Lung microvascular endothelial cell (primary cell): ENCODE data around the gene PSMA6. TPM values are rescaled to one million over a fixed set of nuclear protein-coding genes. Genes with fewer than 3 reads are reported as not detected.
"Not testable (repeated sequence)": the region's sequence is repeated elsewhere in the genome, so short reads cannot be mapped to it uniquely, and the experiment has no call there.

Source experiments
- DNase-seq, 2 donors: peaks; one replicate each; pipeline versions ENCODE4 v3.0.0 to v3.0.0-alpha.2; 2010; ENCODE audit warnings: low read depth in 2 of 2
- total RNA-seq: library from RNA; depleted of rRNA; stranded (reverse); fragments of >200 nt; gene quantifications from 2 replicates; pipeline ENCODE4 v1.2.1, GENCODE V29; 2014

Gene PSMA6
- total RNA-seq, 1 donor from 2014 or later: 191 TPM

DNA sequence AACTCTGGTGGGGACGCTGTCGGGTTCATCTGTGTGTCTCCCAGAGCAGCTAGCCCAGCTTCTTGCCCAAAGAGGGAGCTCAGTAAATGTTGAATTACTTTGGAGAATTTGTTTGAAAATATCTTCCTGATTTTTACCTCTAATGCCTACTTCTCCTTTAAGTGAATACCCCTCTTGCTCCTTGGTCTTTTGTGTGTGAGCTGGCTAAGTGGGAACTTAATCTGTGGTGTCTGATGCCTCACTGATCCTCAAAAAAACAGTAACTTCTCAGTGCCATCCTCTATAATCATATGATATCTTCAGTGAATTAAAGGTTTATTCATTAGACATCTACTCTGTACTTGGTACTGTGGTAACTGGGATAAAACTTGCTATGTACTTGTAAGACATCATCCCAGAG is 7.7 kb upstream of the PSMA6 start:
- DNase-seq: no peak

DNA sequence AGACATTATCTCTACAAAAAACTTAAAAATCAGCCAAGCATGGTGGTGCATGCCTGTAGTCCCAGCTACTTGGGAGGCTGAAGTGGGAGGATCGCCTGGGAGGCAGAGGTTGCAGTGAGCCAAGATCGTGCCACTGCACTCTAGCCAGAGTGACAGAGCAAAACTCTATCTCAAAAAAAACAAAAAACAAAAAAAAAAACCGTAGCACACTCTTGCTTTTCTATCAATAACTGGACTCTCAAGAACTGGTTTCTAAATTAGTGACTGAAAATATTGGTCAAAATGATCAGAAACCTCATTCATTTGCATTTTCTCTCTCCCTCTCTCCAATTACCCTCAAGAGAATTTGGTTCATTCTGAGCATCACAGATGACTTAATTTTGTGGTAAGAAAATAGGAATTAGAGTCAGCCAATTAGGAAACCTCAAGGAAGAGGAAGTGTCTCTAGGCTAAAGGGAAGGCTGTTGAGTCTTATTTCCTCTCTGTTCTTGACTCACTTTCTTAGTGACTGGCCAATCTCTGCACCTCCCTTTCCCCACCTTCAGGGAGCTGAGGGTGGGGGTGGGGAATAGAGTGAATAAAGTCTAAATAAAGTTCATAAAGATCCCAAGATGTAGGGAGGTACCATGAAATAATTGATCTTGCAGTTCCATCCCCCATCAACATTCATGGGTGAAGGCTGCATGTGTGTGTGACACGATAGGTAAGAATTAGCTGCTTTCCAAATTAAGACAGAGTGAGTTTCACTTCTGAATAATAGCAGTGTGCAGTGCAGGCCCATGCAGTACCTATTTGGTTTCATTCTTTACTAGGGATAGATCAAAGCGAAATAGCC is 6.8 kb upstream of the PSMA6 start:
- peak in 1 of 2 donors; percentile 71 for DNase-seq

DNA sequence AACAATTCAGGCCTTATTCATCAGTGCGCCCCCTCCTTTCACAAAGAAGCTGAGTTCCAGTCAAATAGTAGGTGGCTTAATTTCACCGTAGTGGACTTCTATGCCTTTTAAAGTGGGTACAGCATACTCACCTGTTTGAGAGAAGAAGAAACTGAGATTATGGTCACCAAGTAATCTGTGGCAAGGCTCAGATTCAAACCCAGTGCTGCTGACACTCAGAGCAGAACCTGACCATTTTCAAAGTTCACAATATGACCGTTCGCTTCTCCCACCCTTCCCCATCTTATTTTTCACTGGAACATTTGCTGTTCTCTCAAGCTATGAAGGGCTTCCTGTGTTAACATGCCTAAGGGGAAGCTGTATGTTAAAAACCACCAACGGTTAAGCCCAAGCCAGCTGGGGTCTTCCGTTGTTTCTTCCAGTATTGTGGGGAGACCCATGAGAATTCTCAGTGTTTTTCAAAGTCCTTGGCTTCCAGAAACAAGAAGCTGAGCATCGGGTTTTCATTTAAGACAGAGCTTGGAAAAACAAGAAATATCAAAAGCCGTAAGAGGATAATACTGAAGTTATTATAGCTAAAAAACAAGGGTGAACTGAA is 6.1 kb upstream of the PSMA6 start:
- DNase-seq: no peak

DNA sequence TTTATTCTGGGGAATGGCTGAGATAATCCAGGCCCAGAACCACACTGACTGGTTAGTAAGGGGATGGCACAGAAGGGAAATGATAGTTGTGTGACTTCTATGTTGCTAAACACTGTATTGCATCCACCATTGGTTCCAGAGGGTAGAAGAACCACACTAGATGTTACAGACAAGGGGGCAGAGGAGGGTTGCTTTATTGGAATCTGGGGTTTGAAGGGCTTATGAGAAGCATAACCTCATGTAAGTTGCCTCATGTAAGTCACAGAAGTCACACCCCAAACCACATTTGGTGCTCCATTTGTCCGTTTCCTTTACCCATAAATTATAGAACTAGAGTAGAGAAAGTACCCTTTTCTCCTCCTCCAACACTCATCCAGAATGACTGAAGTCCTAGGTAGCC is 5.5 kb upstream of the PSMA6 start:
- DNase-seq: no peak

DNA sequence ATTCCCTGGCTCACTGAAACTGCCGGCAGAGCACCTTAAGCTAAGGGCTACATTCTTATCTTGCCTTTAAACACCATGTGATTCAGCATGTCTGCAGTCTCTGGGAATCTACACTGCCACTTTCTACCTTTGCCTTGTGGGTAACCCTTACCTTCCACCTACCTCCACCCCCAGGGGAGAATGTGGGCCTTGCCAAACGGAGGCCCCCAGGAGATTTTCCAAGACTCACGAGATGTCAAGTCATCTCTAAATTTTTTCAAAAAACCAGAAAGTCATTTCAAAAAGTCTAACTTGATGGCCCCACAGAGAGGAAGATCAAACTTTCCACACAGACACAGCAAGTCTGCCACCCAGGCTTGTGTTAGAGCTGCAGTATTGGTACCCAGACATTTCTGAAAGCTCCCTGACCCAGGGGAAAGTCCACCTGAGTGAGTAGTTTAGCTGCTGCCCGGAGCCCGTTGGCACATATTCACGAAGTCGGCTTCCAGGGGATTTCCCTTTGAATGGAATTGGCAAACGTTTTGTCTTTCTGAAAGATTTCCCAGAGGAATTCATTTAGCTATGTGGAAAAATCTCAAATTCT is 4.7 kb upstream of the PSMA6 start:
- peak; percentile 66 to 79 for DNase-seq

DNA sequence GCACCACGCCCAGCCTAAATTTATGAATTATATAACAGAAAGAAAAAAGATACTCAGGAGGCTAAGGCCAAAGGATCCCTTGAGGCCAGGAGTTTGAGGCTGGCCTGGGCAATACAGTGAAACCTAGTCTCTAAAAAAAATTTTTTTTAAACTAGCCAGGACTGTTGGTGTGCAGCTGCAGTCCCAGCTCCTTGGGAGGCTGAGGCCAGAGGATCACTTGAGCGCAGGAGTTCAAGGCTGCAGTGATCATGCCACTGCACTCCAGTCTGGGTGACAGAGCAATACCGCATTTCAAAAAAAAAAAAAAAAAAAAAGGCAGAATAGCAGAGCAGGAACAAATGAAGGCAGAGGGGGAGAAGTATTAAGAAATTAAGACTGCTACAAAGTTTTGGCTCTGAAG is 2.6 kb upstream of the PSMA6 start:
- no peak for DNase-seq

DNA sequence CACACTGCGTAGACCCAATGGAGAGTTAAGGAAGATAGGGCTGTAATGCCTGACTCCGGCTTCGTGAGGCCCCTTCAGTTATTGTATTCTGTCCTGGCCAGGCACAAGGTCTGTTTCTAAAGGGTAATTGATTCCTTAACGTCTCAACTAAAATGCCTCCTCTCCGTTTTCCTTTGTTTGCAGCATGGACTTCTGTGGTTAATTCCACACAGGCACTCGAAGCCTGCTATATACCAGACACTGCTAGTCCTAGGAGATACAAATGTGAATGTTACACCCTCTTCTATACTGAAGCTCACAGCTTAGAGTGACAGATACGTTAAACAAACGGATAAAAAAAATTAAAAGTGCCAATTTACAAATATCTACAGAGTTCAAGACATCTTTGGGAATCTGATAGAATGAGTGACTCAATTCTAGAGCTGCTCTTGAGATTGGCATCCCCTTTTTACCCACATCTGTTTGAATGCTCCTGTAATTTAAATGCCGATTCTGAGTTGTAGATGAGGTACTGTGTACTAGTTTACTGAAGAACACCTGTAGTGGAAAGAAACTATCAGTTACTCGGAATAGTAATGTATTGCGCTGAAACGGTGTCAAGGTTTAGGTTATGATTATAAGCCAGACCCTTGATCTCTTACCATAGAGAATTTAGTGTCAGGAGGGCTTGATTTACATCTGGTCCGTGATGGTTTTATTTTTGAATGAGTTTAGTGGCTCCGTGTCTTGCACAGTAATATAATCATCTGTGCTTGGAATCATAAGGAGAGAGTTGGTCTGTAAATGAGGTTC is 784 bp downstream of the PSMA6 start:
- no peak for DNase-seq

DNA sequence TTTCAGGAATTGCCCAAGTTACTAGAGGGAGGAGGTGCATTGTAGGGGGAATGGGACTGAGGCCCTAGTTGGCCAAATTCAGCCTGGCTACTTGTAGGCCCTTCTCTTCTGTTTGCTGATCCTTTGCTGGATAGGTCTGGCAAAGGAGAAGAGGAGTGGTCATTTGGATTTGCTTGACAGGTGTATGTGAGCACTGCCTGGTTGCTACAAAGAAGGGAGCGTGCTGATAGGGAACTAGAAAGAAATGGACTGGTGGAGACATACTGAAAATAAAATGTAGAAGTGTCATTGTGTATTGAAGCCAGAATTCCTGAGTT is 3.6 kb downstream of the PSMA6 start:
- no peak for DNase-seq

DNA sequence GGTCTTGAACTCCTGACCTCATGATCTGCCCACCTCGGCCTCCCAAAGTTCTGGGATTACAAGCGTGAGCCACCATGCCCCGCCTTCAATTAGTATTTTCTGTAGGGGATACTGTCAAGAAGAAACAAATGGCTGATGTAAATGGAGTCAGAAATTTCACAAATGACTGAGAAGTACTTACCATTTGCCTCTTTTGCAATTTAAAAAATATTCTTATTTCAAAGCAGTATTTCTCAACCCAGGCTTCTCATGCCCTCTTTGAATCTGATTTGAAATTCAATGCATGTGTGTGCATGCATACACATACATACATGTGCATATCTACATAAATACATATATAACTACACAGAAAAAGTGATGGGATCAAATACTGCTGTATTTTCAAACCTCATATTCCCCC is 4.4 kb downstream of the PSMA6 start:
- DNase-seq: no peak

DNA sequence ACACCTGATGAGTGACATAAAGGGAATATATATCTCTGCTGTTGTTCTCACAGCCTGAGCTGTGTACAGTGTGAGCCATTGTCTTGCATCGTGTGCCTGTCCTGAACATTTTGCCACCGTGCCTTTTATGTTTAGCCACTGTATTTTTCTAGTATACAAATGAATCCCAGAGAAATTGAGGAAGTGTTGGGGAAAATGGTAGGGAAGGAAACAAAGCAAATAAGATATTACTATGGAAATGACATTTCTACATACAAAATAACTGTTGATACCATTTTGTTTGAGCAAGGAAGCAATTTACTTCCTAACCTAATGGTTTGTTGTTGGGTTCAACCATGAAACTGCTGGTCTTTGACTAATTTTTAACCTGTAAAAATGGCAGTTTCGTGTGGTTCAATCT is 5.5 kb downstream of the PSMA6 start:
- DNase-seq: no peak

DNA sequence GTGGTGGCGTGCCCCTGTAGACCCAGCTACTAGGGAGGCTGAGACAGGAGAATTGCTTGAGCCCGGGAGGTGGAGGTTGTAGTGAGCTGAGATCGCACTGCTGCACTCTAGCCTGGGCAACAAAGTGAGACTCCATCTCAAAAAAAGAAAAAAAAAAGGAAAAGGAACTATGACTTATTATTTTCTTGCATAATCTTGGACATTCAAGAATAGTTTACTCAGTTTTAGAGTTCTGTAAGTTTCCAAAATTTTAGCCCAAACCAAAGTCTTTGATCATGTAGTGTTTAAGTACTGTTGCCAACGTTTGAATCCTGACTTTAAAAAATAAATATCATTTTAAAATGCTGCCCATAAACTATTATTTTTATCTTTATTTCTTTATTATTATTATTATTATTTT is 6.2 kb downstream of the PSMA6 start:
- no peak for DNase-seq

DNA sequence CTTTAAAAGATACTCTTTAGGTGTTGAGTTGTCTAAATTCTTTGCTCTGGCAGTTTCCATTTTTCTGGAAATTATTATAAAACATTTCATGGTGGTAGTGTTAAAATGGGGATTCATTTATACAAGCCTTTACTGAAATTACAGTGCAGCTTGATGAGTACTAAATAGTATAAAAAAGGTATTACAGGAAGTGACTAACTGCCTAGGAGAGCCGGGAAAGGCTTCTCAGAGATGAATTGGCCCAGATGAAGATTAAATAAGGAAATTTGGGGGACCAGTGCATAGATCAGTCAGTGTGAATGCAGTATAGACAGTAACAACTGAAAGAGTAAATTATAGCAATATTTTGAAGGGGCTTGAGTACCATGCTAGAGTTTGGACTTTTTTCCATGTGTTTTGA is 7.5 kb downstream of the PSMA6 start:
- peak in 1 of 2 donors; percentile 42 for DNase-seq

DNA sequence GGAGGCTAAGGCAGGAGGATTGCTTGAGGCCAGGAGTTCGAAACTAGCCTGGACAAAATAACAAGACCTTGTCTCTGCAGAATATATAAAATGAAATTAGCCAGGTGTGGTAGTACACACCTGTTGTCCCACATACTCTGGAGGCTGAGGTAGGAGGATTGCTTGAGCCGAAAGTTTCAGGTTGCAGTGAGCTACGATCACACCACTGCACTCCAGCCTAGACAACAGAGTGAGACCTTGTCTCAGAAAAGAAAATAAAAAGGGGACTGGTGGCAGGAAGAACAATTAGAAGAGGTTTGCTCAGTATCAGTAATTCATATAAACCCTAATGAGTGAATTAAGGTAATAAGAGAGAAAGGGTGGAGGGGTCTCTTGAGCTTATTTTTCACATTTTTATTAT is 8.0 kb downstream of the PSMA6 start:
- DNase-seq: no peak

DNA sequence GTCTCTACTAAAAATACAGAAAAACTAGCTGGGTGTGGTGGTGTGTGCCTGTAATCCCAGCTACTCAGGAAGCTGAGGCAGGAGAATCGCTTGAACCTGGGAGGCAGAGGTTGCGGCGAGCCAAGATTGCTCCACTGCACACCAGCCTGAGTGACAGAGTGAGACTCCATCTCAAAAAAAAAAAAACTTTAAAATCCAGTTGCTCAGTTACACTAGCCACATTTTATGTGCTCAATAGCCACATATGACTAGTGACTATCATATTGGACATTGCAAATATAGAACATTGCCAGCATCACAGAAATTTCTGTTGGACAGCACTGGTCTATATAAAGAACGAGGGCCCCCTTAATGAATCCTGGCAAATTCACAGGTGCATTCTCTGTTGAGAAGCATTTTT is 9.2 kb downstream of the PSMA6 start:
- not testable (repeated sequence) for DNase-seq

DNA sequence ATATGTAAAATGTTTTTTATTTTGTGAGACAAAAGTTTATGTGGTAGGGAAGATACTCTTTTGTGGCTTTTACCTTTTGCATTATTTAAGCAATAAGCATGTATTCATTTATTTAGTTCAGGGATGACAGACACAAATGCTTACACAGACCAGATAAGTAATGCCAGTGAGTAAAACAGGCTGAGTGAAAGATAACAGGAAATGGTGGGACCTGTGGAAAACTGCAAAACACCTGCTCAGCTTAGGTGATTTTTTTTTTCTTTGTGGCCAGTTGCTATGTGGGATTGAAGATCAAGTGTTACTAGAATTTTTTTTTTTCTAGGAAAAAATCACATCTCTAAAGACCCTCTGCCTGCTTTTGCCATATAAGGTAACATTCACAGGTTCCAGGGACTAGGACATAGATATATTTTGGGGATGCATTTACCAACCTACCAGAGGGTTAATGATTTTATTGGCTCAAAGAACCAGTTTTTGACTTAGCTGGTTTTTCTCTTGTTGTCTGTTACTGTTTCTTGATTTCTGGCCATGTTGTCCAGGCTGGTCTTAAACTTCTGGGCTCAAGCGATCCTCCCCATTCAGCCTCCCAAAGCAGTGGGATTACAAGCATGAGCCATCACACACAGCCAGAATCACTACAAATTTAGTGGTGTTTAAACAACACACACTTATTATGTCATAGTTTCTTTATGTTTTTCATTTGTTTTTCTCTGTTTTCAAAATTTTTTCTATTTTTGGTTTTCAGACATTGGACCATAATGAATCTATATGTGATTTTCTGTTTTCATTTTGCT is 9.8 kb downstream of the PSMA6 start:
- peak in 1 of 2 donors; percentile 14 for DNase-seq

DNA sequence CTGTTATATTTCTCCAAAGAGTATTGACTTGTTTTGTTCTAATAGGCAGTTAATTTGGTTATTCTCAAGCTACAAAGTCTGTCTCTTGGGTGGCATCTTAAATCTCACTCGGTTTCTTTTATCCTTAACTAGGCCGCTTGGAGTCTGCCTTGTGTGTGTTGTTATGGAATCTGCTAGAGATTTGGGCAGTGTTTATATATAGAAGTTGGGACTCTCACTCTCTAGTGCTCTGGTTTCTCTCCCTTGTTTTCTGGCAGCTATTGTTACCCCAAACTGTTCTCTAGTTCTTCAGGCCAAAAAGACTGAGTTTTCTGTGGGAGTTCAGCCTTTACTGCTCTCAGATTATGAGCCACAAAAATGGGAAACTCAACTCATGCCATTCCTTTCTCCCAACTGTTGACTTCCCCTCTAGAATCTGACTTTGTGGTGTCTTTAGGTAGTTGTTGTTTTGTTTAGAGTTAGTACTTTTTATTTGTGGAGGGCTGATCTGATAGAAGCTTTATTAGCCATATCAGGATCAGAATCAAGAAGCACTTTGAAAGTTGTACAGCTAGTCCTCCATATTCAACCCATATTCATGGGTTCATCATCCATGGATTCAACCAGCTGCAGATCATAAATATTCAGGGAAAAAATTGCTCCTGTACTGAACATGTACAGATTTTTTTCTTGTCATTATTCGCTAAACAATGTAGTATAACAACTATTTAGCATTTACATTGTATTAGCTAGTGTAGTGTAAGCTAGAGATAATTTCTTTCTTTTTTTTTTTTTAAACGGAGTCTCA is 11.2 kb downstream of the PSMA6 start:
- no peak for DNase-seq

DNA sequence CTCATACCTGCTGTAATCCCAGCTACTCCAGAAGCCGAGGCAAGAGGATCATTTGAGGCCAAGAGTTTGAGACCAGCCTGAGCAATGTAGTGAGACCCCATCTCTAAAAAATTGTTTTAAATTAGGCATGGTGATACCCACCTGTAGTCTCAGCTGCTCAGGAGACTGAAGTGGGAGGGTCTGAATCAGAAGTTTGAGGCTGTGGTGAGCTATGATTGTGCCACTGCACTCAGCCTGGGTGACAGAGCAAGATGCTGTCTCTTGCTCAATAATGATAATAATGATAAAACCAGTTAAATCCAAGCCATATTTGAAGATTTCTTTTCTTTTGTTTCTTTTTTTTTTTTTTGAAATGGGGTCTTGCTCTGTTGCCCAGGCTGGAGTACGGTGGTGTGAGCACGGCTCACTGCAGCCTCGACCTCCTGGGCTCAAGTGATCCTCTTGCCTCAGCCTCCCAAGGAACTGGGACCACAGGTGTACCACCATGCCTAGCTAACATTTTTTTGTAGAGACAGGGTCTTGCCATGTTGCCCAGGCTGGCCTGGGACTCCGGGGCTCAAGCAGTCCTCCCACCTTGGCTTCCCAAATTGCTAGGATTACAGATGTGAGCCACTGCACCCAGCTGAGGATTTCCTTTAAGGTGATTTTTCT is 12.8 kb downstream of the PSMA6 start:
- no peak for DNase-seq

DNA sequence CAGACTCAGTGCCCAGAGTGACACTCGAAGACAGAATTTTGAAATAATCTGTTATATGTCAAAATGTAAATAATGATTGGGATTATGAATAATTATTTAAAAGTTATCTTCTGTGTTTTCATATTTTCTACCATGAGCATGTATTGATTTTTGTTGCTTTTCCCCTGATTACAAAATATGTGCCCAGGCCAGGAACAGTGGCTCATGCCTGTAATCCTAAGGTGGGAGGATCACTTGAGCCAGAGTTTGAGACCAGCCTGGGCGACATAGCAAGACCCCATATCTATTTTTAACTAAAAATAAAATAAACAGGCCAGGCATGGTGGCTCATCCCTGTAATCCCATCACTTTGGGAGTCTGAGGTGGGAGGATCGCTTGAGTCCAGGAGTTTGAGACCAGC is 13.5 kb downstream of the PSMA6 start:
- DNase-seq: no peak

DNA sequence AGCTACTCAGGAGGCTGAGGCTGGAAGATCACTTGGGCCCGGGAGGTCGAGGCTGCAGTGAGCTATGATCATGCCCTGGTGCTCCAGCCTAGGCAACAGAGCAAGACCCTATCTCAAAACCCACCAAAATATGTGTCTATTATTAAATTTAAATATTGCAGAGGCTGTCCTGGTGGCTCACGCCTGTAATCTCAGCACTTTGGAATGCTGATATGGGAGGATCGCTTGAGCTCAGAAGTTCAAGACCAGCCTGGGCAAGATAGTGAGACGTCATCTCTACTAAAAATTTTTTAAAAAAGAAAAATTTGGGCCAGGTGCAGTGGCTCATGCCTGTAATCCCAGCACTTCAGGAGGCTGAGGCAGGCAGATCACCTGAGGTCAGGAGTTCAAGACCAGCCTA is 13.9 kb downstream of the PSMA6 start:
- DNase-seq: no peak

DNA sequence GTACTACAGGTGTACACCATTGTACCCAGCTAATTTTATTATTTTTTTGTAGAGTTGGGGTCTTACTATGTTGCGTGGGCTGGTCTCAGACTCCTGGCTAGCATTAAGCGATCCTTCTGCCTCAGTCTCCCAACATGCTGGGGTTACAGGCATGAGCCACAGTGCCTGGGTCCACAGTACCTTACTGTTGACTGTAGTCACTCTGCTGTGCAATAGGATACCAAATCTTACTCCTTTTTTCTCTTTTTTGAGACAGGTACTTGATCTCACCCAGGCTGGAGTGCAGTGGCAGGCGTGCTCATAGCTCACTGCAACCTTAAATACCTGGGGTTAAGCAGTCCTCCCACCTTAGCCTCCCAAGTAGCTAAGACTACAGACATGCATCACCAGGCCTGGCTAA is 25.6 kb downstream of the PSMA6 start:
- no peak for DNase-seq
